K562 (cell line): ENCODE results near the gene SQOR.

Source experiments
- BHLHE40 ChIP-seq: IDR thresholded peaks from 2 replicates; pipeline ENCODE4 v1.6.1; 2011; ENCODE audit warnings: low read length, improper control_type of control experiment
- CREB3 ChIP-seq: fragments of 450-650 bp; conservative IDR thresholded peaks from 2 replicates; pipeline ENCODE4 v1.6.1; 2016; ENCODE audit warnings: missing genetic modification characterization, low read depth, mild to moderate bottlenecking, missing compliant biosample characterization, moderate library complexity
- E2F8 ChIP-seq: fragments of 450-650 bp; IDR thresholded peaks from 2 replicates; pipeline ENCODE4 v1.7.1; 2018; ENCODE audit warnings: mild to moderate bottlenecking, low read depth; ENCODE audit not compliant: partially characterized antibody
- JUN ChIP-seq, 2 experiments: sonication (generic) in 1 of 2; formaldehyde crosslinking in 1 of 2; IDR thresholded peaks; 2 replicates each; pipeline versions ENCODE4 v1.6.1 to v1.8.0; 2012 to 2022; ENCODE audit warnings: borderline replicate concordance in 2 of 2, mild to moderate bottlenecking in 2 of 2, improper control_type of control experiment in 1 of 2, low read depth in 1 of 2, low read length in 1 of 2, missing genetic modification reagents in 1 of 2
- KDM1A ChIP-seq, 2 experiments: fragments of 450-650 bp; IDR thresholded peaks; 2 replicates each; pipeline ENCODE4 v1.6.1; 2016; ENCODE audit warnings: mild to moderate bottlenecking in 2 of 2
- NCOA2 ChIP-seq, 2 experiments: fragments of 450-650 bp; IDR thresholded peaks; 2 replicates each; pipeline ENCODE4 v1.6.1; 2018; ENCODE audit warnings: mild to moderate bottlenecking in 2 of 2, moderate library complexity in 1 of 2; ENCODE audit not compliant: partially characterized antibody in 2 of 2
- PATZ1 ChIP-seq: fragments of 250-450 bp; sonication (Bioruptor Pico); IDR thresholded peaks from 2 replicates; pipeline ENCODE4 v1.5.0; 2020; ENCODE audit warnings: mild to moderate bottlenecking, borderline replicate concordance
- PCBP1 ChIP-seq: fragments of 200-400 bp; formaldehyde crosslinking; IDR thresholded peaks from 2 replicates; pipeline ENCODE4 v1.6.1; 2018; ENCODE audit warnings: mild to moderate bottlenecking, low read depth, low read length; ENCODE audit not compliant: poor library complexity, severe bottlenecking
- RFX1 ChIP-seq: fragments of 450-650 bp; IDR thresholded peaks from 2 replicates; pipeline ENCODE4 v1.6.1; 2016; ENCODE audit warnings: mild to moderate bottlenecking, moderate library complexity
- ZNF133 ChIP-seq: fragments of 250-450 bp; sonication (Bioruptor Pico); IDR thresholded peaks from 2 replicates; pipeline ENCODE4 v1.4.0; 2020; ENCODE audit warnings: mild to moderate bottlenecking
- ZNF347 ChIP-seq: fragments of 450-650 bp; formaldehyde crosslinking; IDR thresholded peaks from 2 replicates; pipeline ENCODE4 v1.4.0; 2020; ENCODE audit warnings: low read depth, mild to moderate bottlenecking, moderate library complexity

- TF ChIP-seq ZNF133 (no peak), RFX1 (no peak), CREB3 (tag) (no peak), KDM1A (IDR thresholded peaks at IDR 0.05) (no peak), ZNF347 (CRISPR knock-in tag) (no peak), PATZ1 (CRISPR knock-in tag) (no peak), E2F8 (no peak), NCOA2 (IDR thresholded peaks at IDR 0.05; ENCODE audit: partially characterized antibody in 2 of 2) (no peak), BHLHE40 (no peak), JUN (IDR thresholded peaks at IDR 0.05; ENCODE audit: borderline replicate concordance, low read depth, low read length) (no peak), JUN (CRISPR knock-in tag; IDR thresholded peaks at IDR 0.05; ENCODE audit: borderline replicate concordance) (no peak), PCBP1 (no peak)
Measured at GRCh38 chr15:45674677-45675076, 39.8 kb downstream of the SQOR start.
